Caco-2 (cell line): ENCODE measurements around the gene SAFB2. TPM values are rescaled to one million over a fixed set of nuclear protein-coding genes. Genes with fewer than 3 reads are reported as not detected.

ENCODE experiments used
- Bru-seq: library from RNA; stranded (reverse); fragments of 400-500 nt; gene quantifications from one replicate; lab custom pipeline; 2021; lab: Mats Ljungman, UMichigan
- BruChase-seq, 2 experiments: library from RNA; stranded (reverse); fragments of 400-500 nt; gene quantifications; one replicate each; lab custom pipeline; 2021; lab: Mats Ljungman, UMichigan
- BruUV-seq: library from RNA; stranded (reverse); fragments of 400-500 nt; replicated peaks from 2 replicates; lab custom pipeline; 2021; lab: Mats Ljungman, UMichigan
- CTCF ChIA-PET: fragments of 300-600 bp; sonication (Branson Sonifier 250); formaldehyde crosslinking; loops from one replicate; lab custom pipeline; 2022; ENCODE audit warnings: antibody characterized with exemption; lab: Charles Lee
- POLR2A ChIA-PET: fragments of 300-600 bp; sonication (Branson Sonifier 250); formaldehyde crosslinking; loops from one replicate; lab custom pipeline; 2022; ENCODE audit warnings: antibody characterized with exemption; lab: Charles Lee
- DNase-seq, 2 experiments: peaks; one replicate each; pipeline versions ENCODE4 v3.0.0 to v3.0.0-alpha.2; 2020 to 2022
- H3K27me3 ChIP-seq: replicated peaks from 2 replicates; pipeline ENCODE4 v1.6.0; 2011; ENCODE audit warnings: low read length; ENCODE audit not compliant: control insufficient read depth, insufficient read depth
- H3K36me3 ChIP-seq: 2 replicates; pipeline ENCODE4 v1.5.1; 2011; ENCODE audit warnings: low read length; ENCODE audit not compliant: control insufficient read depth, insufficient read depth
- H3K4me1 ChIP-seq: fragments of 250-450 bp; sonication (Bioruptor Pico); 2 replicates; pipeline ENCODE4 v1.5.1; 2020; ENCODE audit warnings: mild to moderate bottlenecking
- H3K4me3 ChIP-seq: 2 replicates; pipeline ENCODE4 v1.5.1; 2011; ENCODE audit warnings: low read depth, mild to moderate bottlenecking, control low read depth, low read length
- H3K9me3 ChIP-seq: fragments of 250-450 bp; sonication (Bioruptor Pico); 2 replicates; pipeline ENCODE4 v1.5.1; 2020; ENCODE audit warnings: mild to moderate bottlenecking, moderate library complexity
- H3K27ac Mint-ChIP-seq: one replicate; pipeline ENCODE4 v1.8.0; 2022; ENCODE audit warnings: mixed read lengths; ENCODE audit not compliant: unreplicated experiment
- H3K27me3 Mint-ChIP-seq: one replicate; pipeline ENCODE4 v1.8.0; 2022; ENCODE audit warnings: mixed read lengths; ENCODE audit not compliant: insufficient read depth, unreplicated experiment
- H3K36me3 Mint-ChIP-seq: one replicate; pipeline ENCODE4 v1.8.0; 2022; ENCODE audit warnings: mild to moderate bottlenecking, mixed read lengths; ENCODE audit not compliant: insufficient read depth, unreplicated experiment
- H3K4me1 Mint-ChIP-seq: one replicate; pipeline ENCODE4 v1.8.0; 2022; ENCODE audit warnings: low read depth, mixed read lengths; ENCODE audit not compliant: unreplicated experiment
- H3K4me3 Mint-ChIP-seq: one replicate; pipeline ENCODE4 v1.8.0; 2022; ENCODE audit warnings: mild to moderate bottlenecking, moderate library complexity, mixed read lengths; ENCODE audit not compliant: unreplicated experiment
- H3K9me3 Mint-ChIP-seq: one replicate; pipeline ENCODE4 v1.8.0; 2022; ENCODE audit warnings: mixed read lengths; ENCODE audit not compliant: unreplicated experiment
- intact Hi-C: fragments of 100-400 bp; cut with micrococcal nuclease; formaldehyde crosslinking; loops from one replicate; pipeline ENCODE4 v1.10.0; 2022; ENCODE audit not compliant: unreplicated experiment
- long read RNA-seq: library from polyadenylated mRNA; stranded (forward); transcript quantifications from one replicate; pipeline ENCODE4 v2.0.0, GENCODE V29; 2022
- total RNA-seq: library from RNA; stranded (reverse); gene quantifications from 2 replicates; pipeline ENCODE4 v1.2.3, GENCODE V29; 2022
- TF ChIP-seq, protein P1 (sequence below), 2 experiments: fragments of 200-600 bp in 1 of 2; IDR thresholded peaks; 1 replicate in 1 of 2; 2 replicates in 1 of 2; pipeline versions ENCODE4 v1.5.1 to v1.8.0; 2011 to 2022; ENCODE audit warnings: antibody characterized with exemption in 1 of 2, control low read depth in 1 of 2, inconsistent platforms in 1 of 2, low read depth in 1 of 2, low read length in 1 of 2, mild to moderate bottlenecking in 1 of 2, moderate library complexity in 1 of 2; ENCODE audit not compliant: insufficient read depth in 1 of 2, severe bottlenecking in 1 of 2, unreplicated experiment in 1 of 2

SAFB2 gene
- total RNA-seq = 81.3 and 104 TPM in 2 replicates
- percentile 81 among the genes with signal in this experiment for Bru-seq, nascent RNA
- BruChase-seq, experiment 1, labeled RNA remaining after a 2-hour chase = percentile 87 among the genes with signal in this experiment
- BruChase-seq, experiment 2, labeled RNA remaining after a 6-hour chase = percentile 88 among the genes with signal in this experiment
- long read RNA-seq, transcript SAFB2-201 (21 exons, 3,371 nt) = major isoform, 21 of 57 reads
- long read RNA-seq, partial matches to known transcripts = 18 of 57 reads
- long read RNA-seq, other reads (novel, unspliced or antisense) = 17 of 57 reads

DNA sequence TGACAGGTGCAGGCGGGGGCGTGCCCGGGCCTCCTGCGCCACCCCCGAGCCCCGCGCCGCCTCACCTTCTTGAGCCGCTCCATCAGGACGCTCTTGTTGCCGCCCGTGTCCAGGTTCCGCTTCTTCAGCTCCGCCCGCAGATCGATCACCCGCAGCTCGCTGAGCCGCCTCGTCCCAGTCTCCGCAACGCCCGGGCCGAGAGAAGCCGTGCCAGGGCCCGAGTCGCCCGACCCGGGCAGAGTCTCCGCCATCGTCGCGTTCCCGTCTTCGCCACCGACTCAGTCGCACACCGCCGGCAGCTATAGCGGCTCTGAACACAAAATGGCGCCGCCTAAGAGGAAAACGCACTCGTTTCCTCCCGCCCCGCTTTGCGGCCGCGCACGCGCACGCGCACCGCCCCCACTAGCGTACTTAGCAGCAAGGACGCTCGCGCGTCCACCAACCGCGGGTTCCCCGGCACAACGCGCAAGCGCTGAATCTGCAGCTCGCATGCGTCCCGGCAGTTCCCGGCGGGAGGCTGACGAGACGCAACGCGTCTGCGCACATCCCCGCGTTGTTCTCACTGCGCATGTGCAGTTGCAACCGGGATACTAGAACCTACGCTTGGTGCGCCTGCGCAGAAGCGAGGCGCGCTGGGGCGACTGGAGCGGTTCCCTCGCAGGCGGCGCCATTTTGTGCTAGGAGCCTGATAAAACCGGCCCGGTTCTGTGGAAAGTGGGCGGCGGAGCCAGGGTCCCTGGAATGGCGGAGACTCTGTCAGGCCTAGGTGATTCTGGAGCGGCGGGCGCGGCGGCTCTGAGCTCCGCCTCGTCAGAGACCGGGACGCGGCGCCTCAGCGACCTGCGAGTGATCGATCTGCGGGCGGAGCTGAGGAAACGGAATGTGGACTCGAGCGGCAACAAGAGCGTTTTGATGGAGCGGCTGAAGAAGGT is at the start of gene SAFB2, which contains the start of gene SAFB:
SAFB2 (minus strand) TSS at position 312 of the 932 bp plus-strand sequence; CDS start at position 251, 61 bp downstream.
SAFB (plus strand) TSS at position 619 of the 932 bp plus-strand sequence; CDS start at position 742, 123 bp downstream.
- TF ChIP-seq, protein P1, sequence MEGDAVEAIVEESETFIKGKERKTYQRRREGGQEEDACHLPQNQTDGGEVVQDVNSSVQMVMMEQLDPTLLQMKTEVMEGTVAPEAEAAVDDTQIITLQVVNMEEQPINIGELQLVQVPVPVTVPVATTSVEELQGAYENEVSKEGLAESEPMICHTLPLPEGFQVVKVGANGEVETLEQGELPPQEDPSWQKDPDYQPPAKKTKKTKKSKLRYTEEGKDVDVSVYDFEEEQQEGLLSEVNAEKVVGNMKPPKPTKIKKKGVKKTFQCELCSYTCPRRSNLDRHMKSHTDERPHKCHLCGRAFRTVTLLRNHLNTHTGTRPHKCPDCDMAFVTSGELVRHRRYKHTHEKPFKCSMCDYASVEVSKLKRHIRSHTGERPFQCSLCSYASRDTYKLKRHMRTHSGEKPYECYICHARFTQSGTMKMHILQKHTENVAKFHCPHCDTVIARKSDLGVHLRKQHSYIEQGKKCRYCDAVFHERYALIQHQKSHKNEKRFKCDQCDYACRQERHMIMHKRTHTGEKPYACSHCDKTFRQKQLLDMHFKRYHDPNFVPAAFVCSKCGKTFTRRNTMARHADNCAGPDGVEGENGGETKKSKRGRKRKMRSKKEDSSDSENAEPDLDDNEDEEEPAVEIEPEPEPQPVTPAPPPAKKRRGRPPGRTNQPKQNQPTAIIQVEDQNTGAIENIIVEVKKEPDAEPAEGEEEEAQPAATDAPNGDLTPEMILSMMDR (IDR thresholded peaks at IDR 0.05; ENCODE audit: insufficient read depth in 1 of 2, low read depth in 1 of 2, low read length in 1 of 2, severe bottlenecking in 1 of 2, unreplicated experiment in 1 of 2) = no peak
- H3K27ac Mint-ChIP-seq = peak within 1 kb of the TSS; percentile 100
- POLR2A ChIA-PET = interaction anchor here (0.5 to 1.2 kb wide), 9 partner anchors 15 to 1556 kb away, joined by 3 to 9 read pairs (median 4); partner anchors contain the start of genes RPL36 and VMAC
- no TSS peak for BruUV-seq
- no peaks in the 10 kb centered on the region for H3K27me3 ChIP-seq
- no peaks in the 10 kb centered on the region for H3K9me3 Mint-ChIP-seq
- peaks cover 30% of the 10 kb centered on the region for H3K4me1 Mint-ChIP-seq
- 0 out of 2 replicates have a peak, but pooled peaks cover 7% of the 10 kb centered on the region for H3K4me1 ChIP-seq
- peaks cover 5% of the 10 kb centered on the region for H3K36me3 ChIP-seq
- CTCF ChIA-PET = interaction anchor here (0.6 to 1.3 kb wide), 3 partner anchors 17 to 67 kb away, joined by 3 to 9 read pairs (median 3); no protein-coding TSS in a partner anchor
- peak; percentile 98 to 99 for DNase-seq
- peaks cover 89% of the 10 kb centered on the region for H3K36me3 Mint-ChIP-seq
- no peaks in the 10 kb centered on the region for H3K27me3 Mint-ChIP-seq
- peak within 1 kb of the TSS; percentile 99 for H3K4me3 Mint-ChIP-seq
- H3K4me3 ChIP-seq = peak within 1 kb of the TSS; percentile 99
- intact Hi-C loops = no loop called here
- H3K9me3 ChIP-seq = no peaks in the 10 kb centered on the region

DNA sequence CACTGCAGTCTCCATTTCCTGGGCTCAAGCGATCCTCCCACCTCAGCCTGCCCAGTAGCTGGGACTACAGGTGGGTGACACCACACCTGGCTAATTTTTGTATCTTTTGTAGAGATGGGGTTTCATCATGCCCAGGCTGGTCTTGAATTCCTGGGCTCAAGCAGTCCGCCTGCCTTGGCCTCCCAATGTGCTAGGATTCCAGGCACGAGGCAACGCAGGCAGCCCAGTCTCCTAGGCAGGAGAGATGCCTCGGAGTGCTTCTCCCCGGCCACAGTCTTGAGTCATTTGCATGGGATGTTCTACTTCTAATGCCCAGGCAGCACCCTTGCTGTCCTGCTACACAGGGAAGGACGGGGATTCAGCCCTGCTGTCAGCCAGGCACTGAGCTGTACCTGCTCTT is 49.0 kb upstream of the SAFB2 start:
- H3K4me1 Mint-ChIP-seq = peaks cover 8% of the 10 kb centered on the region
- Histone ChIP-seq H3K27me3 (no peaks in the 10 kb centered on the region), H3K9me3 (no peaks in the 10 kb centered on the region), H3K4me1 (peaks cover 4% of the 10 kb centered on the region; the same call in 1 of the 2 replicates), H3K4me3 (no peak overlapping the region), H3K36me3 (no peaks in the 10 kb centered on the region)
- H3K27me3 Mint-ChIP-seq = no peaks in the 10 kb centered on the region
- BruUV-seq = no TSS peak
- intact Hi-C loops = no loop called here
- no peak overlapping the region for H3K4me3 Mint-ChIP-seq
- H3K27ac Mint-ChIP-seq = no peak overlapping the region
- CTCF ChIA-PET = no interaction called here
- no peak for DNase-seq
- peaks cover 92% of the 10 kb centered on the region for H3K36me3 Mint-ChIP-seq
- H3K9me3 Mint-ChIP-seq = no peaks in the 10 kb centered on the region
- TF ChIP-seq, protein P1 (IDR thresholded peaks at IDR 0.05; ENCODE audit: insufficient read depth in 1 of 2, low read depth in 1 of 2, low read length in 1 of 2, severe bottlenecking in 1 of 2, unreplicated experiment in 1 of 2) = no peak
- POLR2A ChIA-PET = no interaction called here

DNA sequence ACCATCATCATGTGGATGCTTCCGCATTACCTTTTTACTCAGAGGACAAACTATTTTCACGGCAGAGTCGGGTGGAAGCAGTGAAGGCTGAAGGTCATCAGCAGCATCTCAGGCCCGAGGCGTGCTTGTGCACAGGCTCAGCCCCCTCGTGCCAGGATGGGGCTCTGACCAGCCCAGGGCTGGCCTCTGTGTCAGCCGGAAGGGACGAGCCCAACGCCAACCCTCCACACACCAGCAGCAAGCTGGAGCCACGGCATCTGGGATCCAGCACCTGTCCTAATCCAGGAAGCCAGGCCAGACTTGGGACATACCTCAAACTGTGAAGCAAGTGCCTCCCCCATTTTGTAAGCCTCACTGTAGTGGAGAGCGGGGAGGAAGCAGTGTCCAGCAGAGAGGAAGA is 46.6 kb upstream of the SAFB2 start:
- H3K36me3 Mint-ChIP-seq = peaks cover 94% of the 10 kb centered on the region
- CTCF ChIA-PET = no interaction called here
- intact Hi-C loops = no loop called here

More for the DNA sequence above, 46.6 kb upstream of the SAFB2 start:
- no peak overlapping the region for H3K4me3 ChIP-seq
- Mint-ChIP-seq H3K4me3 (no peak overlapping the region), H3K27ac (no peak overlapping the region), H3K9me3 (no peaks in the 10 kb centered on the region), H3K27me3 (no peaks in the 10 kb centered on the region), H3K4me1 (peaks cover 8% of the 10 kb centered on the region)
- no peak for DNase-seq
- no peaks in the 10 kb centered on the region for H3K9me3 ChIP-seq
- peaks cover 4% of the 10 kb centered on the region; the same call in 1 of the 2 replicates for H3K4me1 ChIP-seq
- TF ChIP-seq, protein P1 (IDR thresholded peaks at IDR 0.05; ENCODE audit: insufficient read depth in 1 of 2, low read depth in 1 of 2, low read length in 1 of 2, severe bottlenecking in 1 of 2, unreplicated experiment in 1 of 2) = no peak
- peaks cover 3% of the 10 kb centered on the region for H3K36me3 ChIP-seq
- H3K27me3 ChIP-seq = no peaks in the 10 kb centered on the region
- POLR2A ChIA-PET = no interaction called here
- BruUV-seq = no TSS peak
